Esophagus squamous epithelium (tissue), 5 donors: ENCODE results near the gene RRAS2. TPM values are rescaled to one million over a fixed set of nuclear protein-coding genes. Genes with fewer than 3 reads are reported as not detected.
"Not testable (repeated sequence)": the region's sequence is repeated elsewhere in the genome, so short reads cannot be mapped to it uniquely, and the experiment has no call there.

Experiments
- DNase-seq: peaks from one replicate; lab custom pipeline; 2025; lab: John Stamatoyannopoulos, UW
- H3K27ac ChIP-seq, 4 donors: fragments of 200-600 bp; sonication (generic); one replicate each; pipeline ENCODE4 v1.5.1; 2016 to 2019; ENCODE audit warnings: mild to moderate bottlenecking in 1 of 4
- H3K27me3 ChIP-seq, 4 donors: fragments of 200-600 bp; sonication (generic); 1 replicate in 3 of 4; 2 replicates in 1 of 4; pipeline versions ENCODE4 v1.5.1 to v1.6.0; 2017 to 2021; ENCODE audit warnings: antibody characterized with exemption in 1 of 4
- H3K36me3 ChIP-seq, 3 donors: fragments of 200-600 bp; sonication (generic); one replicate each; pipeline ENCODE4 v1.5.1; 2016 to 2019
- H3K4me1 ChIP-seq, 3 donors: fragments of 200-600 bp; sonication (generic); one replicate each; pipeline ENCODE4 v1.5.1; 2017 to 2019
- H3K4me3 ChIP-seq, 4 donors: fragments of 200-600 bp; sonication (generic); 1 replicate in 3 of 4; 2 replicates in 1 of 4; pipeline ENCODE4 v1.5.1; 2016 to 2019; ENCODE audit warnings: mild to moderate bottlenecking in 2 of 4, moderate library complexity in 1 of 4
- H3K9me3 ChIP-seq, 3 donors: fragments of 200-600 bp; sonication (generic); one replicate each; pipeline ENCODE4 v1.5.1; 2016 to 2019
- CTCF ChIP-seq, 6 experiments: fragments of 450-650 bp in 4 of 6; fragments of 200-600 bp in 2 of 6; sonication (generic) in 2 of 6; IDR thresholded peaks; one replicate each; pipeline ENCODE4 v1.5.1; 2016 to 2019; ENCODE audit warnings: antibody characterized with exemption in 6 of 6, mild to moderate bottlenecking in 4 of 6, moderate library complexity in 4 of 6
- POLR2A ChIP-seq, 4 donors: fragments of 450-650 bp; IDR thresholded peaks; one replicate each; pipeline ENCODE4 v1.6.1; 2017; ENCODE audit warnings: antibody characterized with exemption in 4 of 4, mild to moderate bottlenecking in 4 of 4, moderate library complexity in 3 of 4
- WGBS, 2 donors: methylation state at CpG; one replicate each; pipeline ENCODE4 v1.1.5; 2018; 5-methylcytosine and 5-hydroxymethylcytosine counted together
- intact Hi-C: fragments of 100-400 bp; cut with DNase I; formaldehyde crosslinking; loops from one replicate; pipeline ENCODE4 v1.15.0; 2022
- total RNA-seq, 4 donors: library from RNA; depleted of rRNA; stranded (reverse); fragments of >200 nt; gene quantifications; one replicate each; pipeline ENCODE4 v1.1.0, GENCODE V29; 2016
- donor health status: DM: yes; HTN: yes; CAD: no.

The RRAS2 gene
- total RNA-seq, 4 donors from 2014 or later, result 14.1 to 42.5 (median 29.0) TPM

GRCh38 chr11:14300661-14301304, 58.2 kb downstream of the RRAS2 start:
- H3K4me1 ChIP-seq, result peaks cover 6 to 20% (median 12%) of the 10 kb centered on the region in 3 donors
- intact Hi-C loops, result loop anchor here (10.0 kb wide), 1 partner anchor 114 kb away; no protein-coding TSS in a partner anchor
- no peak overlapping the region for H3K27ac ChIP-seq
- H3K27me3 ChIP-seq, result no peaks in the 10 kb centered on the region
- no peak overlapping the region for H3K4me3 ChIP-seq
- DNase-seq, result no peak
- 25 to 28% methylated on average over 6 of the region's 6 CpGs for WGBS, 2 donors
- no peaks in the 10 kb centered on the region for H3K9me3 ChIP-seq
- TF ChIP-seq POLR2A (IDR thresholded peaks at IDR 0.05) (no peak), CTCF (IDR thresholded peaks at IDR 0.05) (peak; percentile 54 to 87 (median 68))
- no peaks in the 10 kb centered on the region for H3K36me3 ChIP-seq

GRCh38 chr11:14299921-14300320, 59.1 kb downstream of the RRAS2 start:
- H3K36me3 ChIP-seq, result no peaks in the 10 kb centered on the region
- DNase-seq, result no peak
- no peak for TF ChIP-seq POLR2A (IDR thresholded peaks at IDR 0.05)
- TF ChIP-seq CTCF (IDR thresholded peaks at IDR 0.05), result no peak
- no peak overlapping the region for H3K4me3 ChIP-seq
- no peaks in the 10 kb centered on the region for H3K9me3 ChIP-seq
- 43 to 86% methylated on average over 1 of the region's 1 CpG for WGBS, 2 donors
- H3K4me1 ChIP-seq, result peaks cover 6 to 20% (median 12%) of the 10 kb centered on the region in 3 donors
- H3K27ac ChIP-seq, result no peak overlapping the region
- H3K27me3 ChIP-seq, result no peaks in the 10 kb centered on the region
- intact Hi-C loops, result loop anchor here (10.0 kb wide), 1 partner anchor 115 kb away; no protein-coding TSS in a partner anchor

GRCh38 chr11:14290422-14290821, 68.6 kb downstream of the RRAS2 start:
- 91 to 92% methylated on average over 3 of the region's 3 CpGs for WGBS, 2 donors
- intact Hi-C loops, result no loop called here

DNA sequence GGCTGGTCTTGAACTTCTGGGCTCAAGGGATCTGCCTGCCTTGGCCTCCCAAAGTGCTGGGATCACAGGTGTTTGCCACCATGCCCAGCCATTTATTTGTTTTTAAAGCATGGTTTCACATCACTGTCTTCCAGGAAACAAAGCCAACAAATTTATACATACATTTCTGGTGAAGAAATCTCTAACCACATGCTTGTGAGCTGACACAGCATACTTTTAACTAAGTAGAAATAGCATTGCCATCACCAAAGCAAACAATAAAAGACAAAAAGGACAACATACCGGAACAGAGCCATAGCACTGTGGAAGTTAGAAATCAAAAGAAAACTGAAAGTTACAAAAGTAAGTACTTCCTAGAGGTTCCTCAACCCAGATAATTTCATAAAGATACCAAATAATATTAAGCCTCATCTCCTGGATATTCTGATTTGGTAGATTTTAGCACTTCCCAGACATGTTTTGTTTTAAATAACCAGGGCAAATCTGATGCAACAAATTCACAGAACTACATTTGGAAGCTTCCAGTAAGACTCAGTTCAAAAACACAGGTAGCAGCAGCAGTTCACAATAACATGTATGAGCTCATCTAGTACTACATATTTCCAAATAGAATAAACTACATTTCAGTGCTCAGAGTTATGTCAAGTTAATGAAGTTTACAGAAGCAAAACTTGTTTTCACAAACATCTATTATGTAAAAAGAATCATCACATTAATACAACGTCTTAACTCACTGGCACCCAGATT, 70.6 kb downstream of the RRAS2 start:
- H3K27me3 ChIP-seq, result no peaks in the 10 kb centered on the region
- 77% methylated on average over 2 of the region's 2 CpGs for WGBS, 2 donors

More at GRCh38 chr11:14290422-14290821, 68.6 kb downstream of the RRAS2 start:
- H3K4me1 ChIP-seq, result no peaks in the 10 kb centered on the region
- H3K36me3 ChIP-seq, result peaks cover 0 to 47% (median 0%) of the 10 kb centered on the region in 3 donors
- DNase-seq, result no peak
- H3K4me3 ChIP-seq, result no peak overlapping the region
- H3K9me3 ChIP-seq, result no peaks in the 10 kb centered on the region
- no peak for TF ChIP-seq POLR2A (IDR thresholded peaks at IDR 0.05)
- no peak for TF ChIP-seq CTCF (IDR thresholded peaks at IDR 0.05)
- no peak overlapping the region for H3K27ac ChIP-seq
- no peaks in the 10 kb centered on the region for H3K27me3 ChIP-seq

DNA sequence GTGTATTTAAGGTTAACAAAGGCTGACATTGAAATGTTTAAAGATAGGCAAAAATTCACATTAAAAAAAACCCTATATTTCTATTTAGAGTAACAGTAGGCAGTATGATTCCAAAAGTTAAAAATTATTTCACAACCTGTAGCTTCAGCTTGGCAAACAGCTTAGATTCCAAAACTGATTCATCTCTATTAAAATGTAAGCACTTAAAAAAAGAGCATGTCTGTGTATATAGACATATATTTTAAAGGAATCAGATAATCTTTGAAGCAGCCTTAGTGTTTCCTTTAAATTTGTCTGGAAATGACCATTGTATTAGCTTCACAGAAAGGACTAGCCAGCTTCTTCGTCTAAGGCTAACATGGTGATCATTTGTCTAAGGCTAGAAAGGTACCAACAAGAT, 80.1 kb downstream of the RRAS2 start:
- H3K9me3 ChIP-seq, H3K27me3 ChIP-seq, DNase-seq, H3K4me1 ChIP-seq, H3K4me3 ChIP-seq, H3K27ac ChIP-seq, intact Hi-C loops: not testable (repeated sequence)
- WGBS, 2 donors, result 73% methylated on average over 1 of the region's 1 CpG; no CpG with 5 or more reads in 1 of the 2 donors
- H3K36me3 ChIP-seq, result peaks cover 0 to 12% (median 0%) of the 10 kb centered on the region in 3 donors

More for the DNA sequence above, 70.6 kb downstream of the RRAS2 start:
- no peak overlapping the region for H3K4me3 ChIP-seq
- peaks cover 0 to 36% (median 0%) of the 10 kb centered on the region in 3 donors for H3K36me3 ChIP-seq
- H3K27ac ChIP-seq, result peak overlapping the region in 1 of 4 donors; percentile 26
- intact Hi-C loops, result no loop called here
- H3K4me1 ChIP-seq, result no peaks in the 10 kb centered on the region
- TF ChIP-seq POLR2A (IDR thresholded peaks at IDR 0.05) (no peak), CTCF (IDR thresholded peaks at IDR 0.05) (no peak)
- H3K9me3 ChIP-seq, result no peaks in the 10 kb centered on the region
- no peak for DNase-seq
